Measurements from ENCODE around the gene RFWD3.
A peak's percentile ranks its signal among the peaks of the same experiment; 100 is the strongest.

RFWD3 gene

DNA sequence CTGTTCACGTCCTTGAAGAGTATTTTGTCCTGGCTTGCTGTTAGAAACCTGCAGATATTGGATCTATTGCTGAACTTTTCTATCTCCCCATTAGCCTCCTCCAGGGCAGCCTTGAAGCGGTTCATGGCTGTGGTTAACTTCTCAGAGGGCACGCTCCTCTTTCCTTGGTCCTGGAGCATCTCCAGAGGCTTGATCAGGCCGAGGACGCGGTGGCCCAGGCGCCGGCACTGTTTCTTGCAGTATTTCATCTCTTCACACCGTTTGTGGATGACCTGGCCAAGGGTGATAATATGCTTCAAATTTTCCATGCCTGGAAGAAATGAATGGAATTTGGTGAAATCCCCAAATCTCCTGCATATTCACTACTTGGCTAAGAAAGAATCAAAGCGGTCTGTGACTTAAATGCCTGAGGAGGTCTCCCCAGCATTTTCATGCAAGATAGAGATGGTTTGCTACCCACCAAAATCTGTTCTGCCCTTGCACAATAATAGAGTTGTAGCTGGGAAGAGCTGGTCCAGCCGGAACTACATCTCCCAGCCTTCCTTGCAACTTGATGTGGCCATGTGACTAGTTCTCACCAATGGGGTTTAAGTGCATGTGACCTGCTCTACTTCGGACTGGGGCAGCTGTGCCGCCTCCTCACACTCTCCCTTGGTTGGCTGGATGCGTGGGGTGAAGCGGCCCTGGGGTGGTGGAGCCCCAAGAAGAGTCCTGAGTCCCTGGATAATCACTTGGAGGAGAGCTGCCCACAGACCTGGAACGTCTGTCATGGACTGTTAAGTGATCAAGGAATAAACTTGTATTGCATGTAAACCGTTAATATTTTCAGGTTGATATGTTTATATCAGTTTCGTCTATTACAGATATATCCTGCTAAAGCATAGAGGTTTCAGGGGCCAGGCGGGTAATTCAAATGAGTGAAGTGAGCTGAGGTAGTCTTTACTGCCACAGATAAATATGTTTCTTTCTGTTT, 29.1 kb upstream of the RFWD3 start:
- TF ChIP-seq, protein P1, sequence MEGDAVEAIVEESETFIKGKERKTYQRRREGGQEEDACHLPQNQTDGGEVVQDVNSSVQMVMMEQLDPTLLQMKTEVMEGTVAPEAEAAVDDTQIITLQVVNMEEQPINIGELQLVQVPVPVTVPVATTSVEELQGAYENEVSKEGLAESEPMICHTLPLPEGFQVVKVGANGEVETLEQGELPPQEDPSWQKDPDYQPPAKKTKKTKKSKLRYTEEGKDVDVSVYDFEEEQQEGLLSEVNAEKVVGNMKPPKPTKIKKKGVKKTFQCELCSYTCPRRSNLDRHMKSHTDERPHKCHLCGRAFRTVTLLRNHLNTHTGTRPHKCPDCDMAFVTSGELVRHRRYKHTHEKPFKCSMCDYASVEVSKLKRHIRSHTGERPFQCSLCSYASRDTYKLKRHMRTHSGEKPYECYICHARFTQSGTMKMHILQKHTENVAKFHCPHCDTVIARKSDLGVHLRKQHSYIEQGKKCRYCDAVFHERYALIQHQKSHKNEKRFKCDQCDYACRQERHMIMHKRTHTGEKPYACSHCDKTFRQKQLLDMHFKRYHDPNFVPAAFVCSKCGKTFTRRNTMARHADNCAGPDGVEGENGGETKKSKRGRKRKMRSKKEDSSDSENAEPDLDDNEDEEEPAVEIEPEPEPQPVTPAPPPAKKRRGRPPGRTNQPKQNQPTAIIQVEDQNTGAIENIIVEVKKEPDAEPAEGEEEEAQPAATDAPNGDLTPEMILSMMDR (IDR thresholded peaks at IDR 0.05): no peak

DNA sequence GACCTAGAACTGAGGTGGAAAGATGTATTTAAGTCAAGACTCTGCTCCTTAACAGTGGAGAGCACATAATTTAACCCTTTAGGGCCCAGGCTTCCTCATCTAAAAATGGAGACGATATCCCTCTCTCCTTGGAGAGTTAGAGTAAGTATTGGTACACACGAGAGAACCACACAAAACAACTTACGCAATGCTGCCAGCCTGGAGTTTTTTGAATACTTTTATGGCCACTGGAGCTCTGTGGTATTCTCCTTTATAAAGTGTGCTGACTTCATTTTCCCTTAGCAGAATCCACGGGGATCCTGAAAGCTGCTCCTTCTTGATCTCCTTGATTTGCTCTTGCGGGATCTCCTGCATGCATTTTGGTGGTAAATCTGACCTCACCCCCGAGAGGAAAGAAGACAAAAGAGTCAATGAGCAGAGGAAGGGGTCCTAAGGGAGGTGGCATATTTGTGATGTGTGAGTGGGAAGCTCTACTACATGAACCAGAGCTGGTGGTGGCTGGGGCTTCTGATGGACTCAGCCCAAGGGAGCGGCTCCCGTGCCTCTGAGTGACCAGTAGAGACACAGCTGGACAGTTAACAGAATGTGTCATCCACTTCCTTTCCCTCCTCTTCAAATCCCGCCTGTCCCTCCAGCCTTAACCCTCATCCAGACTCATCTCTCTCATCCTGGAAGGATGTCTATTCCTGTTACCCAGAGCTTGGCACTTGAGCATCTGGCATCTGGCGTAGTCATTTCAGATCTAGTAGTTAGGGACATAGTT, 24.6 kb upstream of the RFWD3 start:
- Mint-ChIP-seq H3K9me3 (peaks cover 8% of the 10 kb centered on the region), H3K4me1 (peaks cover 6% of the 10 kb centered on the region), H3K4me3 (no peak overlapping the region), H3K27me3 (ENCODE audit: low read depth, poor library complexity) (peaks cover 28% of the 10 kb centered on the region), H3K27ac (no peak overlapping the region), H3K36me3 (ENCODE audit: low read depth) (no peaks in the 10 kb centered on the region)
- DNase-seq: no peak
- TF ChIP-seq, protein P1 (IDR thresholded peaks at IDR 0.05): no peak

More for the DNA sequence above, 29.1 kb upstream of the RFWD3 start:
- no peaks in the 10 kb centered on the region for H3K36me3 Mint-ChIP-seq (ENCODE audit: low read depth)
- H3K4me1 Mint-ChIP-seq: peaks cover 12% of the 10 kb centered on the region
- peak overlapping the region; percentile 91 for H3K4me3 Mint-ChIP-seq
- DNase-seq: peak; percentile 65
- peaks cover 46% of the 10 kb centered on the region for H3K27me3 Mint-ChIP-seq (ENCODE audit: low read depth, poor library complexity)
- peaks cover 8% of the 10 kb centered on the region for H3K9me3 Mint-ChIP-seq
- no peak overlapping the region for H3K27ac Mint-ChIP-seq

DNA sequence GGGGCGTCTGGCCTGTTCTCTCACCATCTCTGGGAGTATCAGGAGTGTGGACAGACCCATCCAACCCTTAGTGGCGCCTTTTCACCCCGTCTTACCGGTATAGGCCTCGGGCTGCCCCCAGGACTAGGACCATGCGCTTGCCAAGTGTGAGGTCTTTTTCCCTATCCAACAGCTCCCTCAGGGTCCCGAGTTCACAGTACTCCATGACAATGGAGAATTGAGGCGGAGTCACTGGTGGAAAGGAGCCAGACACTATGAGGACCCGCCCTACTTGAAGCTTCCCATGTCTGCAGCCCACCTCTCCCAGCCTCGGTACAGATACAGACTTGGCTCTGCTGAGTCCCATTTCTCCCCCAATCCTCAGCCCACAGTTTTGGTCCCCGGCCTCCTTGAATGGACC, 15.9 kb upstream of the RFWD3 start:
- peaks cover 8% of the 10 kb centered on the region for H3K27me3 Mint-ChIP-seq (ENCODE audit: low read depth, poor library complexity)
- peaks cover 7% of the 10 kb centered on the region for H3K4me1 Mint-ChIP-seq
- DNase-seq: no peak
- H3K9me3 Mint-ChIP-seq: no peaks in the 10 kb centered on the region
- H3K36me3 Mint-ChIP-seq (ENCODE audit: low read depth): no peaks in the 10 kb centered on the region
- TF ChIP-seq, protein P1 (IDR thresholded peaks at IDR 0.05): no peak
- no peak overlapping the region for H3K27ac Mint-ChIP-seq
- no peak overlapping the region for H3K4me3 Mint-ChIP-seq

DNA sequence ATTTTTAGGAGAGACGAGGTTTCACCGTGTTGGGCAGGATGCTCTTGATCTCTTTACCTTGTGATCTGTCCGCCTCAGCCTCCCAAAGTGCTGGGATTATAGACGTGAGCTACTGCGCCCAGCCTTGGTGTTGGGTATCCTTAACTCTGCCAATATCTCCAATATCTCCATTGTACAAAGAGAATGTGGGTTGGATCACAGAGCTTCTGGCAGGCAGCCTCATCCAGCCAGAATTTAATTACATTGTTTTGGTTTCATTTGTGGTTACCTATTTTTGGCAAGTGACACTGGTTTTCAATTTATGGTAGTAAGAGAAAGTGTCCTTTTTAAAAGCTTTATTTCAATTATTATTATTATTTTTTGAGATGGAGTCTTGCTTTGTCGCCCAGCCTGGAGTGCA, 14.0 kb upstream of the RFWD3 start:
- H3K4me1 Mint-ChIP-seq: peaks cover 7% of the 10 kb centered on the region
- H3K9me3 Mint-ChIP-seq: no peaks in the 10 kb centered on the region
- H3K27ac Mint-ChIP-seq: no peak overlapping the region
- no peaks in the 10 kb centered on the region for H3K36me3 Mint-ChIP-seq (ENCODE audit: low read depth)
- no peak for DNase-seq
- peaks cover 16% of the 10 kb centered on the region for H3K27me3 Mint-ChIP-seq (ENCODE audit: low read depth, poor library complexity)
- no peak overlapping the region for H3K4me3 Mint-ChIP-seq
- TF ChIP-seq, protein P1 (IDR thresholded peaks at IDR 0.05): no peak

DNA sequence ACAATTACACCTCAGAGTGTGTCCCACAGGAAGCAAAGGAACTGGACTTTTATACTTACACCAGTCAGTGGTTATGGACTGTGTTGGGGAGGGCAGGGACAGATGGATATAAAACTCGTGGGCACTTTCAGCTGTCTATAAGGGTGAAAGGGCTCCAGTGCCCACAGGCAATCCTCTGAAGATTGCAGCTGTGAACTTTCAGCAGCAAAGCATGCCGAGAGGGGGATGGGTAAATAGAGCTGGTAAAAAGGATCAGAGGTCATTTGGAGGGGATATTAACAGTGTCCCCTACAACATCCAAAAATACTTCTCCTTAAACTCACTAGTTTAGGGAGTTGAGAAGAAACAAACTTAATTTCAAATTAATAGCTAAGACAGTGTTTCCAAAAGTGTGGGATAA, 13.3 kb upstream of the RFWD3 start:
- Mint-ChIP-seq H3K27ac (peak overlapping the region; percentile 31), H3K4me3 (no peak overlapping the region), H3K36me3 (ENCODE audit: low read depth) (no peaks in the 10 kb centered on the region), H3K4me1 (peaks cover 7% of the 10 kb centered on the region), H3K27me3 (ENCODE audit: low read depth, poor library complexity) (peaks cover 18% of the 10 kb centered on the region), H3K9me3 (no peaks in the 10 kb centered on the region)
- TF ChIP-seq, protein P1 (IDR thresholded peaks at IDR 0.05): no peak
- DNase-seq: no peak
